NCI-H748 (cell line): ENCODE results near the gene CHTOP.
"Not testable (repeated sequence)": the region's sequence is repeated elsewhere in the genome, so short reads cannot be mapped to it uniquely, and the experiment has no call there.

Experiments used
- DNase-seq: peaks from one replicate; lab custom pipeline; 2025; ENCODE audit not compliant: unreplicated experiment; lab: John Stamatoyannopoulos, UW

Gene CHTOP

GRCh38 chr1:153659175-153659534, 25.3 kb downstream of the CHTOP start:
- DNase-seq, result no peak

- no peak for DNase-seq
Measured at GRCh38 chr1:153659656-153660055, 25.8 kb downstream of the CHTOP start.

GRCh38 chr1:153661111-153661708, 27.3 kb downstream of the CHTOP start:
- DNase-seq, result no peak

- no peak for DNase-seq
Measured at GRCh38 chr1:153662269-153662668, 28.4 kb downstream of the CHTOP start.

GRCh38 chr1:153663211-153663610, 29.3 kb downstream of the CHTOP start:
- no peak for DNase-seq

- DNase-seq, result no peak
Measured at GRCh38 chr1:153667439-153667838, 33.6 kb downstream of the CHTOP start.

- DNase-seq, result not testable (repeated sequence)
Measured at GRCh38 chr1:153668672-153669071, 34.8 kb downstream of the CHTOP start.

- DNase-seq, result no peak
Measured at GRCh38 chr1:153669606-153670005, 35.7 kb downstream of the CHTOP start.

- DNase-seq, result peak; percentile 34
Measured at GRCh38 chr1:153670257-153670858, 36.5 kb downstream of the CHTOP start.

GRCh38 chr1:153670859-153671627, 37.2 kb downstream of the CHTOP start, which contains the start of gene ILF2:
ILF2 (minus strand) TSS chr1:153670993; CDS start chr1:153670922, 71 bp downstream.
- DNase-seq, result peak; percentile 100

- DNase-seq, result peak; percentile 73
Measured at GRCh38 chr1:153671628-153672353, 37.9 kb downstream of the CHTOP start.

GRCh38 chr1:153673511-153673910, 39.6 kb downstream of the CHTOP start:
- DNase-seq, result no peak

GRCh38 chr1:153677718-153678518, 44.1 kb downstream of the CHTOP start:
- DNase-seq, result peak; percentile 59

GRCh38 chr1:153678519-153679336, 44.9 kb downstream of the CHTOP start, which contains the start of gene NPR1:
NPR1 (plus strand) TSS chr1:153678688; CDS start chr1:153679109, 421 bp downstream.
- DNase-seq, result peak; percentile 52

- peak; percentile 55 for DNase-seq
Measured at GRCh38 chr1:153679337-153680119, 45.7 kb downstream of the CHTOP start.

GRCh38 chr1:153680120-153680403, 46.2 kb downstream of the CHTOP start:
- no peak for DNase-seq

- no peak for DNase-seq
Measured at GRCh38 chr1:153682730-153683129, 48.9 kb downstream of the CHTOP start.

GRCh38 chr1:153683854-153684253, 50.0 kb downstream of the CHTOP start:
- no peak for DNase-seq

- no peak for DNase-seq
Measured at GRCh38 chr1:153684892-153685291, 51.0 kb downstream of the CHTOP start.
